HG03095 (cell line): Measurements from ENCODE around the gene ITGA7.

Source experiments
- ATAC-seq: cut with Tn5 transposase; IDR thresholded peaks from one replicate; pipeline ENCODE4 v1.9.1; 2021; ENCODE audit warnings: moderate library complexity; ENCODE audit not compliant: unreplicated experiment

Gene ITGA7

DNA sequence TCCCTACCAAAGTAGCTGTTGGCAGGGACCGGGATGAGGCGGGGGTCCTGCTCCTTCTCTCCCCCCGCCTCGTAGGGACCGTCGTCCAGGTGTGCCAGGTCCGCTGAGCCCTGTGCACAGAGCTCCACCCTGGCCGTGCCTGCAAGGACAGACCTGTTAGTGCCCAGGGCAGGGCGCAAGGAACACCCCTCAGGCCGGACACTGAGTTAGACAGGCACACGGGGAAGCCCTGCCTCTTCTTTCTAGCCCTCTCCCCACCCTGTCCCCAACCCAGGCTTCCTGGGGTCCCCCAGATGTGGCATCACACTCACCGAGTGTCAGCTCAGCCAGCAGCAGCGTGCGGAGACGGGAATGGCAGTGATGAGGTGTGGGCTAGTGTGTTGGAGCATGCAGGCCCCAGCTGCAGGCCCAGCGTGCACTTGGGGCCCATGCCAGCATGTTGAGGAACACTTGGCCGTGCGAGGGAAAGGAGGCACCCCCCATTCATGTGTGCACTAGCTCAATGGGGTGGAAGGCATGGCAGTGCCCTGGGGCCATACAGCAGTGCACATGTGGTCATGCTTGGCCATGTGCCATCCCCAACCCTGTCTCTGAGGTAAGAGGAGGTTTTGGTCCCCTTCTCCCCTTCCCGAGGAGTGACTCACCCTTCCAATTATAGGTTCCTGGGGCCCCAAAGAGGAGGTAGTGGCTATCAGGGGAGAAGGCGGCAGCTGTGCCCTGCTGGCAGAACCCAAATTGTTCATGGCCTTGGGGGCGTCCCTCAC lies 7.3 kb downstream of the ITGA7 start:
- ATAC-seq: no peak

DNA sequence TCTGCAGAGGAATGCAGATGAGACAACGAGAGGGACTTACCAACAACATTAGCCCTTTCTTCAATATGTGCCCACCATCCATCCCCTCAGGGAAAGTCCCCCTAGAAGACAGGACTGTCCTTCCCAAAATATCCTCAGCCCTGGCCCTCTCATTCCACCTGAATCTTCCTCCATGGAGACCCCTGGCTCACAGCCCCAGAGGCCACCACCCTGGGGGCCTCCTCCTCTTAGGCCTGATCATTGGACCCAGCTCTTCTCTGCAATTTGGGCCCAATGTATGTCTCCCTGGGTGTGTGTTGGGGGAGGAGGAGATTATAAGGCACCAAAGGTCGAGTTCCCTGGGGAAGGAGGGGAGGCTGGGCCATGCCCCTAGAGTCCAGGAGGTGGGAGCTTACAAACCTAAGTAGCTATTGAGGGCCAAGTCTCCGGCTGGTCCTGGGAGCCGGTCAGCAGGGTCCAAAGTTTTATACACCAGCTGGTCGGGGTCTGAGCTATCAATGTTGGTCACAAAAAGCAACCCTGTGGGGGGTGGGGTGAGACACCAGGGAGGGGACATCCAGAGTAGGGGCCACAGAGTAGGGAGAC lies 8.1 kb downstream of the ITGA7 start:
- ATAC-seq: no peak

DNA sequence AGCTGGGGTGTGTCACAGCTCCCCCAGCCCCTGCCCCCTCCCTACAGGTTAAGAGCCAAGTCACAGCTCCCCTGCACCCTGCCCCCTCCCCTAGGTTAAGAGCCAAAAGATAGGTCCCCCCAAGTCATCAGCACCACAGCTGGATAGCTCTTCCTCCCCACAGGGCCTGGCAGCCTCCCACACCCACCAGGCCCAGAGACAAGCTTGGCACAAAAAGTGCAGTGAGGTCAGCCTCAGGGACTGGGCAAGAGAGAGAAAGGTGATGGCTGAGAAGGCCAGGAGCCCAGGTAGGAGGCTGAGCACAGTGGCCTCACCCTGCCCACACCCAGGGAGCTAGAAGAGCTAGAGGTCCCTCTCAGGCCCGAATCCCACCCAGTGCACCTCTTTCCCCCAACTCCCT lies 8.7 kb downstream of the ITGA7 start:
- ATAC-seq: no peak

DNA sequence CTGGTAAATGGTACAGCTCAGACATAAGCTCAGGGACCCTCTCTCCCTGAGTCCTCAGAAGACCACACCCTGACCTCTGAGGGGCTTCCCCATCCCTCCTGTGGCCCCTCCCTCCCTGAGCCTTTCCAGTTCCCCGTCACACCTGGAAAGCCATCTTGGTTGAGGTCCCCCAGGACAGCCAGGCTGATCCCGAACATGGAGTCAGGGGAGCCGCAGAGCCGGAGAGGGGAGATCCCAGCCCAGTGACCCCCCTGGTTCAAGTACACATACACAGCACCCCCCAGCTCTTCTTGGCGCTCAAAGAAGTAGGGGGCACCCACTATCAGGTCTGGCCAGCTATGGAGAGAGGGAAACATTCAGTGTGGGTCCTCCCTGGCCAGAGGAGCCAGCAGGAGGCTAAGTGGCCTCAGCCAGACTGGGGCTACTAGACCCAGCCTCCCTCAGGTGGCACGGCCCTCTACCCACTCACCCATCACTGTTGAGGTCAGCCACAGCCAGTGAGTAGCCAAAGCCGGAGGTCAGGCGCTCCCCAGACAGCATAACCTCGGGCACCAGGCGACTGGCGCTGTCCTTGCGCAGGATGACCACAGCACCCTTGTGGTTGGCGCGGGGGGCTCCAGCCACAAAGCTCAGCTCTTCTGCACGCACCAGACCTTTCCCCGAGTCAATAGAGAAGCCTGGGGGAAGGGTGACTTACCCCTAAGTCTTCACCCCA lies 9.3 kb downstream of the ITGA7 start:
- no peak for ATAC-seq

DNA sequence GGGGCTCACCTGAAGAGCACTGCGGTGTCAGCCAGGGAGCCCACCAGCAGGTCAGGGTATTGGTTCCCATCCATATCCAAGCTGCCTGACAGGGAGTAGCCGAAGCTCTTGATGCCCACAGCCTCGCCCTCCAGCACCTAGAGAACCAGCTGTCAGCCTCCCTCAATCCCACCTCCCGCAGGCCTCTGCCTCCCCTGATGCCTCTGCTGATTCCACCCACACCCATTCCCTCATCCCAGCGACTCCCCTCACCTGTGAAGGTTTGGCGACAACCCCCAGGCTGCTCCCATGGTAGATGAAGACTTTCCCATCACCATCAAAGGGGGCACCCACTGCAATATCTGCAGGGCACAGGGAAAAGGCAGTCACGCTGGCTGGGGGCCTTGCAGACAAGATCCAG lies 10.0 kb downstream of the ITGA7 start:
- ATAC-seq: no peak

DNA sequence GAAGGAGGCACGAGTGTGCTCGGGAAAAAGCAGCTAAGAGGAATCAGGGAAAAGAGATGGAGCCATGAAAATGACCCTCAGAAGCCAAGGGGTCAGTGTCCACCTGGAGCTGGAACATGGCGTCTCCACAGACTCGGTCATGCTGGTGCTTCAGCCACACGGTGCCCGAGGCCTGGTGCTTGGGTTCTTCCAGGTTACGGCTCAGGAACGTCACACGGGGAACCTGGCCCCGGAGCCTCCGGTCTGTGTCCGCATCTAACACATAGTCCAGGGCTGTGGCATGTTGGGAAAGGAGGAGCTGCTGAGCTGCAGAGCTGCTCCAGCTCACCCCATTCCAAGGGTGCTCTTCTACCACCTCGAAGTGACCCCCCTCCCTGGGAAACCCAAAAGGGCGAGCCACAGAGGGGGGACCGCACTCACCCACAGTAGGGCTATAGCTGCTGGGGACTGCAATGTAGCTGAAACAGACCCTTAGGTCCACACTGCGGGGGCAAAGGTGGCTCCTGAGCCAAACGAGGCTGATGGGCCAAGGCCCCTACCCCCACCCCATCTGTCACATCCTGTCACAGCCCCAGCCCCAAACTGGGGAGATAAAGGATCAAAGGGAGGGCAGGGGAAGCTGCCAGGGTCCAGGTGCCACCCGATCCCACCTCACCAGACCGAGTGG lies 10.8 kb downstream of the ITGA7 start:
- no peak for ATAC-seq

DNA sequence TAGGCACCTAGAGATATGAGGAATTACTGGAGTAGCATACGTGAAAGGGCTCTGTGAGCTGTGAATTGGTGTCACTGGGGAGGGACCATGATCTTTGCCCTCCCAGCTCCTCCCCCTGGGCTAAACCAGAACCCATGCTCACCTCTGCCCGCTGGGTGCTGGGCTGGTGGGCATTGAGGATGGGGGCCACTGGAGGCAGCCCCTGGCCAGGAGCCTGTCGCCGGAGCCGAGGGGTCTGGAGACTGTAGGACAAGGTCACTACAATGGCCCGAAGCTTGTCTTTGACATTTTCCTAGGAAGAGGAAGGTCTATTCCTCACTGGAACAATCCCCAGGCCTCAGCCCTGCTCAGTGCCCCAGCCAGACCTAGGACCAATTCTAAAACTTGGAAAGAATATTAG lies 11.6 kb downstream of the ITGA7 start:
- no peak for ATAC-seq

DNA sequence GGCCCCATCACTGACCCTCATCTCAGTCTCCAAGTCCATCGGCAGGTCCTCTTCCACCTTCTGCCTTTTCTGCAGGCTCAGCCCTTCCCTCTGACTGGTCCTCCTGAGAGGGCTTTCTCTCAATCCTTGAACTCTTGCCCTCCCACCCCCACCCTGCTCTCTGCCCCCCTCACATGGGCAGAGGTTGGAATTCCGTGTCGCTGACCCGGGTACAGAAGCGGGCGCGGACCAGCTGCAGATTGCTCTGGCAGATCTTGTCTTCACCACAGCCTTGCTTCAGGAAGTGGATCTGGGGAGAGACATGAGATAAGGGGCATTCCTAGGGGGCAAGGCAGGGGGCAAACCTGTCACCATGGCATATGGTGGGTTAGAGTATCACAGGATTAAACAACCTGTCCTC lies 12.4 kb downstream of the ITGA7 start:
- ATAC-seq: no peak

DNA sequence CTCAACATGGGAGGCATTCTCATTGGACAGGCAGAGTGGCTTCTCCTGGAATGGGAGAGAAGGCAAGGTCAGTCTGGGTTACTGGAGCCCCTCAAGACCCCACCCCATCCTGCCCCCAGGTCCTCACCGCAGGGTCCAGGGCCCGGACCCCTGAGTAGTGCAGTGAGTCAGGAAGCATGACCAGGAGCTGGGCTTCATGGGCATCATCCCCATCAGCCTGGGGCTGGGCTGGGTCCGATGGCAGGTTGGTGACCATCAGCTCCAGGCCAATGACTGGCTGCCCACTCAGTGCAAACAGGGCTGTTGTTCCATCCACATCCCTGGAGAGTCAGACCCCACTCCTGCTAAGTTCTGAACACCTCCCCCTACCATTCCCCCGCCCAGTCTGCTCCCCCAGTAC lies 13.1 kb downstream of the ITGA7 start:
- ATAC-seq: no peak

DNA sequence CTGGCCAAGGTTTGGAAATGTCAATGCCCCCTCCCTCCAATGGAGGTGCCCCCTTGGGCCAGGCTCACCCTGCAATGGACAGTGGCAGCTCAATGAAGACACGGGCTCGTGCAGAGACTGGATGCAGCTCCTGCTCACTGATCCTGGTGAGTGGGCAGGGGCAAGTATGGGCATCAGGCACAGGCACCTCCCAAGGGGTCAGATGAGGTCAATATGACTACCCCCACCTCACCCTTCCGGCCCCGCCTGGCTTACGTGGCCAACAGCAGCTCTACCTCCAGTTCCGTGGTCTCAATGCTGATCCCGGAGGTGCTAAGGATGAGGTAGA lies 13.6 kb downstream of the ITGA7 start:
- no peak for ATAC-seq

DNA sequence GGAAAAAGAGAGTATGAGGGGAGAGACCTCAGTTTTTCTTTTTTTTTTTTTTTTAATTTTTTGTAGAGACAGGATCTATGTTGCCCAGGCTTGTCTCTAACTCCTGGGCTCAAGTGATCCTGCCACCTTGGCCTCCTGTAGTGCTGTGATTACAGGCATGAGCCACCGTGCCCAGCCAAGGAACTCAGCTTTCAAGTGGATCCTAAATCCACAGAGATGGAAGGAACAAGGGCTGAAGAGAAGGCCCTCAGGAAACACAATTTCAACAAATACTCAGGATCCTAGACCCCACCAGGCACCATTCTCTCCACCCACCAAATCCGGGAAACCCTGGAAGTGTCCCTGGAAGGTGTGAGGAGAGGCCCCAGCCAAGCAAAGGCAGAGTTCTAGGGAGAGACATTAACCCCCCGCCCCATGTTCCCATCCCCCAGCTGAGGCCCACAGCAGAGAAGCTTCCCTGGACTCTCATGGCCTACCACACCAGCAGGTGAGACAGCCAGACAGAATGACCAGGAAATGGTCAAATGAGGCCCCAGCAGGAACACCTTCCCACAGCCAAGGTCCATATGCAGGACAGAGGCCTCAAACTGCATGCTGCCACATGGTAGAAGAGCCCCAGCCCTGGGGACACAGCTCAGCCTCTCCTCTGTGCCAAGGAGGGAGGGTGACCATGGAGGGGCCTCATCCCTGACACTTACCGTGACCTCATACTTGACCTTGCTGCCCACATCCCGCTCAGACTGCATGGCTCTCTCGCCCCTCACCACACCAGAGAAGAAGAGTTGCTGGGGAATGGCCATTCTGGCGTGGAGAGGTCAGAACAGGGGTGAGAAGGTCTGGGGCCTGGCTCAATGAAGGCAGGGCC lies 14.1 kb downstream of the ITGA7 start:
- no peak for ATAC-seq

DNA sequence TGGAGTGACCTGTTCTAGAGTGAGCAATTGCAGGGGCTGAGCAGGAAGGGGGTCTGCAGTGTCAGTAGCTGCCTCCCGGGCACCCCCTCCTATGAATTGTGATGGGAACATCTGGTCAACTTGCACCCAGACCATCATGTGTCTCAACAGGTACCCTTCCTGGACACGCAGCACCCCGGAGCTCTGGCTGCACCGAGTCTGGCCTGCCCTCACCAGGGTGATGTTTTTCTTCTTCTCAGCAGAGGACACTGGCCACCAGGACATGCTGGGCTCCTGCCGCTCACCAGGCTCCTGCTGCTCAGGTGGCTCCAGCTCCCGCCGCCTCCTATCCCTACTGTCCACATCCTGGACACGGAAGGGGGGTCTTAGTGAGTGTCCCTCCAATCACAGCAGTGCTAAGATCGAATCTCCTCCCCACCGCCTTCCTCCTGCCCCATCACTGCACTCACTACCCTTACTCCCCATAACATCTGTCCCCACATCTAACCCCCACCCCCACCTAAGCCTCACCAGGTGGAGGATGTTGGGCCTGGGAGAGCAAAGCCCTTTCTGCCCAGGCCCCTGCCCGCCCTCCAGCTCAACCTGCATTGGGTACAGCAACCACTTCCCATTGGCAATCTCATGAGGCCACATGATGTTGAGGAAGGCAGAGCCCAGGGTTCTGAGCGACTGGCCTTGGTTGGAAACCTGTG lies 14.9 kb downstream of the ITGA7 start:
- no peak for ATAC-seq

DNA sequence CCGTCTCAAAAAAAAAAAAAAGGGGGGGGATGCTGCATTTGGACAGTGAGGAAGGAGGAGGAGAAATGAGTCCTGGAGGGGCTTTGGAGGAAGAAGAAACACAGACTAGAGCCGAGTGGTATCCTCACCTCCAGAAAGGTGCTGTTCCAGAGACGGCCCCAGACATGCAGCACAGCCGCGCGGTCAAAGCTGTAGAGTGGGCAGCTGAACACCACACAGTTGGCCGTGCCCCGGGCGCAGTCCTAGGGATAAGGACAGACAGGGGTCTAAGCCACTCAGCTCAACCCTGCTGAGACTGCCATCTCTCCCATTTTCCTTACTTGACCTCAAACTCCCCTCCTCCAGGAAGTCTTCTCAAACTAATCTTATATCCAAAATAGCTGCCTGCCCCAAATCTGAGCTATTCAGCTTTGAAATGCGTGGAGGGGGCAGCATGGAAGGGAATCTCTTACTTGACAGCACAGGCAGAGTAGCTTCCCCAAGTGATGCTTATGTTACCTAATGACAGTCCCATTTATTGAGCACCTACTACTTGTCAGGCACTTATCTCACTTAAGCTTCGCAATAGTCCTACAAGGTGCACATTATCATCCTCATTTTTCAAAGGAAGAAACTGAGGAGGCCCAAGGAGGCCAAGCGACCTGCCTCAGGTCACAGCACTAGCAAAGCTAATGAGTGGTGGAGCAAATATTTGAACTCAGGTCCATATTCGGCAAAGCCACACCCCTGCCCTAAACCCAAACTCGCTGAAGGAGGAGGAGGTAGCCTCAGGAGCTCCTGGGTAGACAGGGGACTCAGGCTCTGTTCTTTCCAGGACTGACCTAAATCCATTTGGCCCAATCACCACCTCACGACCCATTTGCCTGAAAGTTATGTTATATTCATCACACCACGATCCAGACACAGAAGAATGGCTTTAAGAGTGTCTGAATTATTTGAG lies 18.7 kb downstream of the ITGA7 start:
- no peak for ATAC-seq

DNA sequence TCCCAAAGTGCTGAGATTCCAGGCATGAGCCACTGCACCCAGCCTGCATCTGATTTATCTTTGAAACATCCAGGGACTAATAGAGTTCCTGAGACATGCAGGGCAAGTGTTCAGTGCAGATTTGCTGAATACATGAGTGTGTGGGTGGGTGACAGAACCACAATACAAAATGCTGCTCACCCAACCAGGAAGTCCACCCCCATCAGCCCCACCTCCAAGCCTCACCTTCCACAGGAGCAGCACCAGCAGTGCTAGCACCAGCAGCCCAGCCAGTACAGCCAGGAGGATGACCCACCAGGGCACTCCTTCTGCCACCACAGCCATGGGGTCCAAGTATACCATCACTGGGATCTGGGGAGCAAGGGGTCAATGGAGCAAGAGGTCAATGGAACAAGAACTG lies 20.0 kb downstream of the ITGA7 start:
- ATAC-seq: no peak

DNA sequence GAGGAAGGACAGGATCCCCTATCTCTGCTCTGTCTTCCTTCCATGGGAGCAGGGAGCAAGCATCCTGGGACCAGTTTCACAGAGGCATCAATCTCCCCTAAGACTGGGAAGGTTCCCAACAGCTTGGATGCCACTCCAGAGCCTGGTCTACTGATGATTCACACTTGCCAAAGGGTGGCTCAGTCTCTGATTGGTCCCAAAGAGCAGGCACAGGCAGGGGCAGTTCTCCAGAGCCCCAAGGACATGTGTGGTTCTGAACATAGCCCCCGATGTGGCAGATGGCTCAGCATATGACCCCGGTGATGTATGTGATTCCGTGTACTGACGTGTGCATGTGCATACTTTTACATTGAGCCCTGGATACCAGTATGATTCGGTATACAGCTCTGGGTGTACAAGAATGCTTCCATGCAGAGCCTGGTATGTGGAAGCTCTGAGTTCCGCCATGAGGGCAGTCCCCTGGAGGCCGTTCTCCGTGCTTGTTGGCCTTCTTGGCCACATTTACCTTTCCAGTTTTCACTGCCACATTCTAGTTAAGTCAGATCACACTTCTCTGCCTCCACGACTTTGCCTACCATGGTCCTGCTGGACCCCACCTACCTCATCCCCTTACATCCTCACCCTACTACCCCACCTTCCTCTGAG lies 21.2 kb downstream of the ITGA7 start:
- ATAC-seq: no peak

DNA sequence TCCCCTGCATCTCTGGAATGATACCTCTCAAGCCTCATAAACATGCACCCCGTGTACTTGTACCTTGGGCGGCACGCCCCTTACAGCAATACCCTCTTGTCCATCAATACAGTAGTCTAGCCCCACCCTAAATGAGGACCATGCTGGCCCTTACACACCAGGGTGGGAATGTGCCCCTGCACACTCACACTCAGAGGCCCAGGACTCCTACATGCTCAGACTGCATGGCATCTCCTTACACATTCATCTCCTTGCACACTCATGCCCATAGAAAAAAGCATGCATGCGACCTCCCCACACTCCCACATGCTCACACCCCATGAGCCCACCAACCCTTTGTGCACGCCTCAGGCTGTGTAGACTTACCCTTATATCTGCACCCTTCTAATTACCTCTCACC lies 22.0 kb downstream of the ITGA7 start:
- ATAC-seq: no peak

DNA sequence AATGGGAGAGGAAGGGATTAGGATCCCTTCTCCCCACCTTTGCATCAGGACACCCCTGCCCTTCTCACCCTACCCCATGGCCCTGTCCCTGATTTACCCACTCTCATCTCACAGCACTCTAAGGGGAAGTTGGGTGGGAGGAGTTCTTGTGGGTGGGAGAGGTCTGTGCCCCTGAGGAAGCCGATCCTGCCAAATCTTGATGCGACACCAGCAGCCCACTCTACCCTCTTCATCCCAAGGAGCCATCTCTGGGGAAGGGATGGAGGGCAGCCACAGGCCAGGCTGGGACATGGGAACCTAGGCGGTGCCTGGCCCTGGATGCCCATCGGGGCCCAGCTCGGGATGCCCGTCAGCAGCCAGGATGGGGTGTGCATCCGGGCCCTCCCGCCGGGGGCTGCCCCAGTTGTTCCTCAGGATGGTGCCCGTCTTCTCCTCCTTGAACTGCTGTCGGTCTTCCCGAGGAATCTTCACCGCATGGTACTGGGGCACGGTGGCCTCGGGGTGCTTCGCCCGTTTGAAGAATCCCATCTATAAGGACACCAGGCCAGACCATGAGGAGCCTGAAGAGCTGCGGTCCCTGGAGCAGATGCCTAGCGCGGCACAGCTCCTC lies 22.8 kb downstream of the ITGA7 start:
- ATAC-seq: no peak

DNA sequence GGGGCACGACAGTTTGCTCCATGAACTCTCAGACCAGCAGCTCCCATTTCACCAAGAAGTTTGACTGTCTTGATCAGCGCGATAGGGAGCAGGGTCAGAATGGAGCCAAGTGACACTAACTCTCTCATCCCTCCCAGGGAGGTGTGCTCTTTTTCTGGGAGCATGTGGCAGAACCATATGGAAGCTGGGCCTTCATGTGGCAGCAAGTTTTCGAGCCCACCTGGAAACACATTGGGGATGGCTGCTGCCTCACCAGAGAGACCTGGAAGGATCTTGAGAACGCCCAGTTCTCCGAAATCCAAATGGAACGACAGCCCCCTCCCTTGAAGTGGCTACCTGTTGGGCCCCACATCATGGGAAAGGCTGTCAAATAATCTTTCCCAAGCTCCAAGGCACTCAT lies 24.0 kb downstream of the ITGA7 start:
- no peak for ATAC-seq
